Measurements from ENCODE around the gene COX6A1.
A peak's percentile ranks its signal among the peaks of the same experiment; 100 is the strongest.

The COX6A1 gene

GRCh38 chr12:120437735-120438494, at the start of gene COX6A1:
Gene COX6A1, plus strand, starts transcription at chr12:120438113. Its CDS starts 14 bp downstream, at chr12:120438127.
- peak within 1 kb of the TSS; percentile 61 for H3K27ac ChIP-seq
- DNase-seq (ENCODE audit: low read depth, low spot score) = peak; percentile 94

- no peak overlapping the region for H3K27ac ChIP-seq
- DNase-seq (ENCODE audit: low read depth, low spot score) = no peak
These were observed 49.0 kb upstream of the COX6A1 start for GRCh38 chr12:120388691-120389481.

- no peak overlapping the region for H3K27ac ChIP-seq
- DNase-seq (ENCODE audit: low read depth, low spot score) = no peak
These were observed 47.3 kb upstream of the COX6A1 start for GRCh38 chr12:120390540-120391120.

GRCh38 chr12:120394483-120395367, 43.2 kb upstream of the COX6A1 start:
- DNase-seq (ENCODE audit: low read depth, low spot score) = peak; percentile 41
- no peak overlapping the region for H3K27ac ChIP-seq

GRCh38 chr12:120397824-120398540, 39.9 kb upstream of the COX6A1 start:
- no peak for DNase-seq (ENCODE audit: low read depth, low spot score)
- H3K27ac ChIP-seq = no peak overlapping the region

GRCh38 chr12:120399531-120399930, 38.4 kb upstream of the COX6A1 start:
- no peak overlapping the region for H3K27ac ChIP-seq
- DNase-seq (ENCODE audit: low read depth, low spot score) = no peak

GRCh38 chr12:120402217-120402616, 35.7 kb upstream of the COX6A1 start:
- no peak overlapping the region for H3K27ac ChIP-seq
- no peak for DNase-seq (ENCODE audit: low read depth, low spot score)

GRCh38 chr12:120403869-120404268, 34.0 kb upstream of the COX6A1 start:
- H3K27ac ChIP-seq = no peak overlapping the region
- no peak for DNase-seq (ENCODE audit: low read depth, low spot score)

- no peak overlapping the region for H3K27ac ChIP-seq
- no peak for DNase-seq (ENCODE audit: low read depth, low spot score)
These were observed 33.6 kb upstream of the COX6A1 start for GRCh38 chr12:120404271-120404670.

- no peak for DNase-seq (ENCODE audit: low read depth, low spot score)
- no peak overlapping the region for H3K27ac ChIP-seq
These were observed 31.8 kb upstream of the COX6A1 start for GRCh38 chr12:120406069-120406468.

GRCh38 chr12:120406553-120406952, 31.4 kb upstream of the COX6A1 start:
- DNase-seq (ENCODE audit: low read depth, low spot score) = no peak
- H3K27ac ChIP-seq = no peak overlapping the region

- no peak overlapping the region for H3K27ac ChIP-seq
- DNase-seq (ENCODE audit: low read depth, low spot score) = no peak
These were observed 29.1 kb upstream of the COX6A1 start for GRCh38 chr12:120408771-120409170.

- H3K27ac ChIP-seq = no peak overlapping the region
- no peak for DNase-seq (ENCODE audit: low read depth, low spot score)
These were observed 25.5 kb upstream of the COX6A1 start for GRCh38 chr12:120412421-120412820.

- DNase-seq (ENCODE audit: low read depth, low spot score) = no peak
- H3K27ac ChIP-seq = no peak overlapping the region
These were observed 23.8 kb upstream of the COX6A1 start for GRCh38 chr12:120413901-120414695.

GRCh38 chr12:120416490-120417216, 21.3 kb upstream of the COX6A1 start:
- no peak for DNase-seq (ENCODE audit: low read depth, low spot score)
- H3K27ac ChIP-seq = no peak overlapping the region

GRCh38 chr12:120417917-120418580, 19.9 kb upstream of the COX6A1 start:
- no peak for DNase-seq (ENCODE audit: low read depth, low spot score)
- H3K27ac ChIP-seq = no peak overlapping the region

- H3K27ac ChIP-seq = no peak overlapping the region
- no peak for DNase-seq (ENCODE audit: low read depth, low spot score)
These were observed 16.2 kb upstream of the COX6A1 start for GRCh38 chr12:120421701-120422100.
